ENCODE data around the gene OTUB1.

GRCh38 chr11:64025205-64025604 lies 39.0 kb downstream of the OTUB1 start:
- TF ChIP-seq, protein P1, sequence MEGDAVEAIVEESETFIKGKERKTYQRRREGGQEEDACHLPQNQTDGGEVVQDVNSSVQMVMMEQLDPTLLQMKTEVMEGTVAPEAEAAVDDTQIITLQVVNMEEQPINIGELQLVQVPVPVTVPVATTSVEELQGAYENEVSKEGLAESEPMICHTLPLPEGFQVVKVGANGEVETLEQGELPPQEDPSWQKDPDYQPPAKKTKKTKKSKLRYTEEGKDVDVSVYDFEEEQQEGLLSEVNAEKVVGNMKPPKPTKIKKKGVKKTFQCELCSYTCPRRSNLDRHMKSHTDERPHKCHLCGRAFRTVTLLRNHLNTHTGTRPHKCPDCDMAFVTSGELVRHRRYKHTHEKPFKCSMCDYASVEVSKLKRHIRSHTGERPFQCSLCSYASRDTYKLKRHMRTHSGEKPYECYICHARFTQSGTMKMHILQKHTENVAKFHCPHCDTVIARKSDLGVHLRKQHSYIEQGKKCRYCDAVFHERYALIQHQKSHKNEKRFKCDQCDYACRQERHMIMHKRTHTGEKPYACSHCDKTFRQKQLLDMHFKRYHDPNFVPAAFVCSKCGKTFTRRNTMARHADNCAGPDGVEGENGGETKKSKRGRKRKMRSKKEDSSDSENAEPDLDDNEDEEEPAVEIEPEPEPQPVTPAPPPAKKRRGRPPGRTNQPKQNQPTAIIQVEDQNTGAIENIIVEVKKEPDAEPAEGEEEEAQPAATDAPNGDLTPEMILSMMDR (conservative IDR thresholded peaks at IDR 0.05 in 1 of 2, IDR thresholded peaks at IDR 0.05 in 1 of 2; ENCODE audit: extremely low read depth in 1 of 2, insufficient read depth in 1 of 2, low read depth in 1 of 2, low read length in 2 of 2), result no peak
- TF ChIP-seq EZH2 (IDR thresholded peaks at IDR 0.05; ENCODE audit: borderline replicate concordance, low read length), result no peak

All from mammary epithelial cell (primary cell).